Dermis lymphatic vessel endothelial cell (primary cell): ENCODE measurements around the gene KRTAP3-3. TPM values are rescaled to one million over a fixed set of nuclear protein-coding genes. Genes with fewer than 3 reads are reported as not detected.

ENCODE experiments used
- total RNA-seq: library from RNA; depleted of rRNA; stranded (reverse); fragments of >200 nt; gene quantifications from 2 replicates; pipeline ENCODE4 v1.2.1, GENCODE V29; 2014

KRTAP3-3 gene
- not detected in 2 replicates for total RNA-seq

DNA sequence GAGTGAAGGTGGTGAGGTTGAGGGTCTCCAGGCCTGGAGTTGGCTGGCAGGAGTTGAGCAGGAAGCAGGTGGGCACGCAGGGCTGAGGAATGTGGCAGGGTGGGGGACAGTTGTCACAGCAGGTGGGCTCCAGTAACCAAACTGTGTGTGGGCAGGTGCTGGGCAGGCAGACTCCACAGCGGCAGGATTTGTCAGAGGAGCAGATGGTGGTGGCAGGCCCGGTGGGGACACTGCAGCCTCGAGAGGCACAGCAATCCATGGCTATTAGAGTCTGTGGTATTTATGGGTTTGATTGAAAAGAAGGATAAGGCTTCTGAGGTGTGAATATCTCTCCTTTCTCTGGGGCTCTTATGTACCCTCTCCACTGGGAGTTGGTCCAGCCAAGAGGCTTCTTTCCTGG lies at the start of gene KRTAP3-3:
Gene KRTAP3-3, minus strand, starts transcription at position 326 of the 400 bp plus-strand sequence. Its CDS starts 67 bp downstream, at position 259.

GRCh38 chr17:41040783-41041571 lies 47.0 kb upstream of the KRTAP3-3 start, which contains the start of gene KRTAP1-1:
Gene KRTAP1-1, minus strand, starts transcription at chr17:41041450. Its CDS starts 53 bp downstream, at chr17:41041397.

DNA sequence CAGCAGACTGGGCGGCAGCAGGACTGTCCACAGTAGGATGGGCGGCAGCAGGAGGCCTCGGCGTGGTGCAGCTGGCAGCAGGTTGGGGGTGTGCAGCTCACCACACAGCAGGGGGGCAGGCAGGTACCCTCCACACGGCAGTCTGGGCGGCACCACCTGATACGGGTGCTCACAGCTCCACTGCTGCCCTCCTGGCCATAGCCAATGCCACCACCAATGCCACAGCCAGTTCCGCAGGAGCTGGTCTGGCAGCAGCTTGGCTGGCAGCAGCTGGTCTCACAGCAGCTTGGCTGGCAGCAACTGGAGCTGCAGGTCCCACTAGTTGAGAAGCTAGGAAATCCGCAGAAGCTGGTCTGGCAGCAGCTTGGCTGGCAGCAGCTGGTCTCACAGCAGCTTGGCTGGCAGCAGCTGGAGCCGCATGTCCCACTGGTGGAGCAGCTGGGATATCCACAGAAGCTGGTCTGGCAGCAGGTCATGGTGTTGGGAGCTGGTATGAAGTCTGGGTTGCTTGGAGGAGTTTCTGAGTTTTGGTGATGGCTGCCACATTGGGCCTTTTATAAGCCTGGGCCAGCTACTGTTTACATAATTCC lies 40.5 kb upstream of the KRTAP3-3 start, which contains the start of gene KRTAP1-3:
Gene KRTAP1-3, minus strand, starts transcription at position 529 of the 590 bp plus-strand sequence. Its CDS starts 53 bp downstream, at position 476.

DNA sequence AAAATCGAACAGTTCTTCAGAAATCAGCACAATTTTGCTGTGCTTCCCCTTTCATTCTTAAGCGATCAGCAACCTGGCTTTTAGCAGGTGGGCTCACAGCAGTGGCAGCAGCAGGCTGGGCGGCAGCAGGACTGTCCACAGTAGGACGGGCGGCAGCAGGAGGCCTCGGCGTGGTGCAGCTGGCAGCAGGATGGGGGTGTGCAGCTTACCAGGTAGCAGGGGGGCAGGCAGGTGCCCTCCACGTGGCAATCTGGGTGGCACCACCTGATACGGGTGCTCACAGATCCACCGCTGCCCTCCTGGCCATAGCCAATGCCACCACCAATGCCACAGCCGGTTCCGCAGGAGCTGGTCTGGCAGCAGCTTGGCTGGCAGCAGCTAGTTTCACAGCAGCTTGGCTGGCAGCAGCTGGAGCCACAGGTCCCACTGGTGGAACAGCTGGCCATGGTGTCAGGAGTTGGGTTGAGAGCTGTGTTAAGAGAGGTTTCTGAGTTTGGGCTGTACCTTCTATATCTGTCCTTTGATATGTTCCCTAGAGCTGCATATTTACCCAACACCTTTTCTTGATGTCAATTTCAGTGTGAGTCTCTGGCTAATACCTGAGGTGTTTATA lies 35.8 kb upstream of the KRTAP3-3 start, which contains the start of gene KRTAP1-4:
Gene KRTAP1-4, minus strand, starts transcription at position 563 of the 613 bp plus-strand sequence. Its CDS starts 117 bp downstream, at position 446.

GRCh38 chr17:41026715-41027471 lies 32.9 kb upstream of the KRTAP3-3 start, which contains the start of gene KRTAP1-5:
Gene KRTAP1-5, minus strand, starts transcription at chr17:41027208. Its CDS starts 53 bp downstream, at chr17:41027155.

GRCh38 chr17:41008811-41009210 lies 14.8 kb upstream of the KRTAP3-3 start, which contains the start of gene KRTAP3-1:
Gene KRTAP3-1, minus strand, starts transcription at chr17:41009128. Its CDS starts 54 bp downstream, at chr17:41009074.

DNA sequence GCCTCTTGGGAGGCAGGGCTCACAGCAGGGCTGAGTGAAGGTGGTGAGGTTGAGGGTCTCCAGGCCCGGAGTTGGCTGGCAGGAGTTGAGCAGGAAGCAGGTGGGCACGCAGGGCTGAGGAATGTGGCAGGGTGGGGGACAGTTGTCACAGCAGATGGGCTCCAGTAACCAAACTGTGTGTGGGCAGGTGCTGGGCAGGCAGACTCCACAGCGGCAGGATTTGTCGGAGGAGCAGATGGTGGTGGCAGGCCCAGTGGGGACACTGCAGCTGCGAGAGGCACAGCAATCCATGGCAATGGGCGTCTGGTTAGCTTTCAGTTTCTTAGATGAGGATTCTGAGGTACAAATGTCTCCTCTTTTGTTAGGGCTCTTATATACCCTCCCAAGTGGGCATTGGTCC lies 5.6 kb upstream of the KRTAP3-3 start, which contains the start of gene KRTAP3-2:
Gene KRTAP3-2, minus strand, starts transcription at position 344 of the 400 bp plus-strand sequence. Its CDS starts 53 bp downstream, at position 291.

DNA sequence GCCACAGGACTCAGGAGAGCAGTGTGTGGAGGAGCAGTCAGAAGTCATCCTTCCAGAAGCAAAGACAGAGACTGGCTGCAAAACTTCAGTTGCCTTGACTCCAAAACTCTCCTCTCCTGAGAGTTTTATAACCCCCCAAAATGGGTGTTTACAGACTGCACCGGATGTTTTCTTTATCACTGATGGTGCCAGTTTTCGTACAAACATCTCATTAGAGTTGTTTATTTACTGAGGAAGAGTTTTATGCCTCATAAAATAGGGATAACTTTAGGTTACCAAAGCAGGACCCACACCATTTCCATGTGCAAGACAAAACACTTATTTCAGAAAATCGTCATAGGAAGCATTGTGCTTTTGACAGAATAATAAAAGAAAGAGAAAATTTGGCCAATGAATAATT lies 9.7 kb downstream of the KRTAP3-3 start, which contains the start of gene KRT40:
Gene KRT40, minus strand, starts transcription at position 101 of the 400 bp plus-strand sequence. Its CDS starts 53 bp downstream, at position 48.

GRCh38 chr17:40966848-40967247 lies 27.1 kb downstream of the KRTAP3-3 start, which contains the start of gene KRT39:
Gene KRT39, minus strand, starts transcription at chr17:40966948. Its CDS starts 92 bp downstream, at chr17:40966856.

Other genes with a start within 250 kb of the KRTAP3-3 start
- gene KRT25, start 238.8 kb downstream of the KRTAP3-3 start, total RNA-seq, result not detected in 2 replicates
- gene KRT26, start 222.0 kb downstream of the KRTAP3-3 start, total RNA-seq, result not detected in 2 replicates
- gene KRT27, start 211.6 kb downstream of the KRTAP3-3 start, total RNA-seq, result not detected in 2 replicates
- gene KRT28, start 194.2 kb downstream of the KRTAP3-3 start, total RNA-seq, result not detected in 2 replicates
- 2.4 and 2.7 TPM in 2 replicates for gene KRT10, start 171.6 kb downstream of the KRTAP3-3 start, total RNA-seq
- not detected in 2 replicates for gene KRT12, start 126.9 kb downstream of the KRTAP3-3 start, total RNA-seq
- gene KRT20, start 108.9 kb downstream of the KRTAP3-3 start, total RNA-seq, result not detected in 2 replicates
- 0.34 and 1.7 TPM in 2 replicates for gene KRT23, start 56.5 kb downstream of the KRTAP3-3 start, total RNA-seq
- not detected in 2 replicates for gene KRT39, start 27.2 kb downstream of the KRTAP3-3 start, total RNA-seq
- not detected in 2 replicates for gene KRT40, start 9.8 kb downstream of the KRTAP3-3 start, total RNA-seq
- gene KRTAP3-2, start 5.7 kb upstream of the KRTAP3-3 start, total RNA-seq, result not detected in 2 replicates
- gene KRTAP3-1, start 15.0 kb upstream of the KRTAP3-3 start, total RNA-seq, result not detected in 2 replicates
- not detected in 2 replicates for gene KRTAP1-5, start 33.0 kb upstream of the KRTAP3-3 start, total RNA-seq
- not detected in 2 replicates for gene KRTAP1-4, start 36.0 kb upstream of the KRTAP3-3 start, total RNA-seq
- gene KRTAP1-3, start 40.7 kb upstream of the KRTAP3-3 start, total RNA-seq, result not detected in 2 replicates
- not detected in 2 replicates for gene KRTAP1-1, start 47.3 kb upstream of the KRTAP3-3 start, total RNA-seq
- gene KRTAP2-1, start 53.2 kb upstream of the KRTAP3-3 start, total RNA-seq, result not detected in 2 replicates
- not detected in 2 replicates for gene KRTAP2-2, start 61.1 kb upstream of the KRTAP3-3 start, total RNA-seq
- gene KRTAP2-3, start 66.0 kb upstream of the KRTAP3-3 start, total RNA-seq, result not detected in 2 replicates
- gene KRTAP2-4, start 71.7 kb upstream of the KRTAP3-3 start, total RNA-seq, result not detected in 2 replicates
- not detected in 2 replicates for gene KRTAP4-7, start 90.0 kb upstream of the KRTAP3-3 start, total RNA-seq
- gene KRTAP4-8, start 104.0 kb upstream of the KRTAP3-3 start, total RNA-seq, result not detected in 2 replicates
- gene KRTAP4-16, start 108.0 kb upstream of the KRTAP3-3 start, total RNA-seq, result not detected in 2 replicates
- gene KRTAP4-9, start 111.2 kb upstream of the KRTAP3-3 start, total RNA-seq, result not detected in 2 replicates
- not detected in 2 replicates for gene KRTAP4-11, start 124.2 kb upstream of the KRTAP3-3 start, total RNA-seq
- not detected in 2 replicates for gene KRTAP4-12, start 130.0 kb upstream of the KRTAP3-3 start, total RNA-seq
- gene KRTAP4-6, start 146.4 kb upstream of the KRTAP3-3 start, total RNA-seq, result not detected in 2 replicates
- gene KRTAP4-5, start 155.7 kb upstream of the KRTAP3-3 start, total RNA-seq, result not detected in 2 replicates
- gene KRTAP4-4, start 166.6 kb upstream of the KRTAP3-3 start, total RNA-seq, result not detected in 2 replicates
- gene KRTAP4-3, start 174.1 kb upstream of the KRTAP3-3 start, total RNA-seq, result not detected in 2 replicates
- not detected in 2 replicates for gene KRTAP4-2, start 184.1 kb upstream of the KRTAP3-3 start, total RNA-seq
- gene KRTAP4-1, start 190.7 kb upstream of the KRTAP3-3 start, total RNA-seq, result not detected in 2 replicates
- not detected in 2 replicates for gene KRTAP9-1, start 195.7 kb upstream of the KRTAP3-3 start, total RNA-seq
- not detected in 2 replicates for gene KRTAP9-2, start 232.5 kb upstream of the KRTAP3-3 start, total RNA-seq
- gene KRTAP9-3, start 238.3 kb upstream of the KRTAP3-3 start, total RNA-seq, result not detected in 2 replicates
- gene KRTAP9-8, start 243.8 kb upstream of the KRTAP3-3 start, total RNA-seq, result not detected in 2 replicates